Neural progenitor cell (in vitro differentiated cells): ENCODE measurements around the gene NCK2. TPM values are rescaled to one million over a fixed set of nuclear protein-coding genes. Genes with fewer than 3 reads are reported as not detected.

Experiments used
- DNase-seq: peaks from one replicate; pipeline ENCODE4 v3.0.0-alpha.2; 2016; ENCODE audit warnings: low spot score
- H2AFZ ChIP-seq: fragments of 200-600 bp; sonication (generic); replicated peaks from 2 replicates; pipeline ENCODE4 v1.6.1; 2016; ENCODE audit warnings: antibody characterized with exemption
- H3F3A ChIP-seq: fragments of 200-600 bp; sonication (generic); 2 replicates; pipeline ENCODE4 v1.6.1; 2016; ENCODE audit warnings: antibody characterized with exemption, low read depth
- H3K27ac ChIP-seq: fragments of 200-600 bp; sonication (generic); 2 replicates; pipeline ENCODE4 v1.5.1; 2016; ENCODE audit warnings: mild to moderate bottlenecking
- H3K27me3 ChIP-seq: fragments of 200-600 bp; sonication (generic); 2 replicates; pipeline ENCODE4 v1.6.1; 2016; ENCODE audit warnings: mild to moderate bottlenecking, moderate library complexity
- H3K36me3 ChIP-seq: fragments of 200-600 bp; sonication (generic); 2 replicates; pipeline ENCODE4 v1.5.1; 2016
- H3K4me1 ChIP-seq: fragments of 200-600 bp; sonication (generic); 2 replicates; pipeline ENCODE4 v1.6.1; 2016; ENCODE audit warnings: mixed run types
- H3K4me2 ChIP-seq: fragments of 200-600 bp; sonication (generic); 2 replicates; pipeline ENCODE4 v1.6.1; 2016
- H3K4me3 ChIP-seq: fragments of 200-600 bp; sonication (generic); 2 replicates; pipeline ENCODE4 v1.5.1; 2016
- H3K79me2 ChIP-seq: fragments of 200-600 bp; sonication (generic); 2 replicates; pipeline ENCODE4 v1.6.1; 2016; ENCODE audit warnings: low read depth
- H3K9ac ChIP-seq: fragments of 200-600 bp; sonication (generic); 2 replicates; pipeline ENCODE4 v1.6.1; 2016
- H3K9me3 ChIP-seq: fragments of 200-600 bp; sonication (generic); 2 replicates; pipeline ENCODE4 v1.5.1; 2016; ENCODE audit warnings: low read depth
- H4K20me1 ChIP-seq: fragments of 200-600 bp; sonication (generic); 2 replicates; pipeline ENCODE4 v1.6.1; 2016; ENCODE audit warnings: low read depth
- H3K27ac Mint-ChIP-seq: 3 replicates; pipeline ENCODE4 v1.8.0; 2021; ENCODE audit warnings: mixed read lengths
- H3K27me3 Mint-ChIP-seq: 2 replicates; pipeline ENCODE4 v1.8.0; 2022; ENCODE audit warnings: low read depth, mild to moderate bottlenecking, inconsistent platforms, moderate library complexity, mixed read lengths; ENCODE audit not compliant: insufficient read depth
- H3K36me3 Mint-ChIP-seq: 3 replicates; pipeline ENCODE4 v1.8.0; 2021; ENCODE audit warnings: mixed read lengths
- H3K4me1 Mint-ChIP-seq: 3 replicates; pipeline ENCODE4 v1.8.0; 2021; ENCODE audit warnings: mixed read lengths
- H3K4me3 Mint-ChIP-seq: 3 replicates; pipeline ENCODE4 v1.8.0; 2021; ENCODE audit warnings: mild to moderate bottlenecking, moderate library complexity, mixed read lengths
- H3K9me3 Mint-ChIP-seq: 3 replicates; pipeline ENCODE4 v1.8.0; 2020; ENCODE audit warnings: mixed read lengths
- EZH2 ChIP-seq: fragments of 200-600 bp; sonication (generic); IDR thresholded peaks from 2 replicates; pipeline ENCODE4 v1.6.1; 2017; ENCODE audit warnings: antibody characterized with exemption, mild to moderate bottlenecking, moderate library complexity
- EZH2phosphoT487 ChIP-seq: fragments of 200-600 bp; sonication (generic); IDR thresholded peaks from 2 replicates; pipeline ENCODE4 v1.6.1; 2017; ENCODE audit warnings: antibody characterized with exemption
- total RNA-seq: library from RNA; depleted of rRNA; stranded (reverse); fragments of >200 nt; gene quantifications from 2 replicates; pipeline ENCODE4 v1.2.3, GENCODE V29; 2015; ENCODE audit warnings: low replicate concordance
- TF ChIP-seq, protein P1 (sequence below): fragments of 200-600 bp; sonication (generic); IDR thresholded peaks from 2 replicates; pipeline ENCODE4 v1.5.1; 2017; ENCODE audit warnings: antibody characterized with exemption, mild to moderate bottlenecking

The NCK2 gene
- total RNA-seq, 1 donor from 2014 or later, result 26.2 TPM

DNA sequence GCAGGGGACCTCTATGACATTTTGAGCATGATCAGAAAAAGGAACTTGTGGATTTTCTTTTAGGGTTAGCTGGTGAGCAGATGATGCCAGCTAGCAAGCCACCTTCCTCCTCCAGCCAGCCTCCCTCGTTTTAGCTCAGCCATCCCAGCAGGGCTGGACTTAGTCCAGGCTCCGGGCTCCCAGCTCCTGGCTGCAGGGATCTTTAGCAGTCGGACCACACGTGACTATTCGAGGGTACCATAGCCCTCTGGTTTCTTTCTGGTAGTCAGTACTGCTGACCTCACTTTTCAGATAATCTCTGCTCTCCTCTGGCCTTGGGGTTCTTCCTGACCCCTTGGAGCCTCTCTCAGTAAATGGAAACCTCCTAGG, 31.8 kb downstream of the NCK2 start:
- H3K79me2 ChIP-seq, result peaks cover 99% of the 10 kb centered on the region
- peaks cover 100% of the 10 kb centered on the region for H4K20me1 ChIP-seq

DNA sequence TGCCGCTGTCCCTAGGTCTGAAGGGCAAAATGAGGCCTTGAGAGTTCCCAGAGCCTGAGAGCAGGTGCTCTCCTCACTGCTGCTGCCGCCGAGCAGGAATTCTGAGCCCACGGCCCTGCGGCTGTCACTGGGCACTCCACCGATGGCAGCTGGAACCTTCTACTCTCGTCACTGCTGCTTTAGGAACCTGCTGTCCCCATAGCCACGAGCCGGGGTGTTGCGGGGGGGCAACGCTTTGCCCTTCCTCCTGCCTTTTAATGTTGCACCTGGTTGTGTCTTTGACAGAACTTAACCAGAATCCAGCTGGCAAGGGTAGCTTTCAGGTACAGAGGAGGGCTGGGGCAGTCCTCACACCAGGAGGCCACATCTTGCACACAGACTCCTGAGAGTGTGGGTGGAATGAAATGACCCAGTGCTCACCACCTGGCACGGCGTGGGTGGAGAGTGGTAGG, 32.3 kb downstream of the NCK2 start:
- H3K27ac ChIP-seq, result no peak overlapping the region

More for the DNA sequence above, 31.8 kb downstream of the NCK2 start:
- Histone ChIP-seq H3K9me3 (no peaks in the 10 kb centered on the region), H3K27ac (no peak overlapping the region), H2AFZ (no peak overlapping the region), H3K4me3 (no peak overlapping the region), H3K4me1 (peaks cover 20% of the 10 kb centered on the region), H3K9ac (no peak overlapping the region), H3K27me3 (no peaks in the 10 kb centered on the region), H3F3A (peaks cover 5% of the 10 kb centered on the region), H3K4me2 (no peak overlapping the region), H3K36me3 (no peaks in the 10 kb centered on the region)
- H3K4me1 Mint-ChIP-seq, result peaks cover 64% of the 10 kb centered on the region
- DNase-seq, result no peak
- no peak overlapping the region for H3K4me3 Mint-ChIP-seq
- no peak for TF ChIP-seq EZH2
- TF ChIP-seq, protein P1, sequence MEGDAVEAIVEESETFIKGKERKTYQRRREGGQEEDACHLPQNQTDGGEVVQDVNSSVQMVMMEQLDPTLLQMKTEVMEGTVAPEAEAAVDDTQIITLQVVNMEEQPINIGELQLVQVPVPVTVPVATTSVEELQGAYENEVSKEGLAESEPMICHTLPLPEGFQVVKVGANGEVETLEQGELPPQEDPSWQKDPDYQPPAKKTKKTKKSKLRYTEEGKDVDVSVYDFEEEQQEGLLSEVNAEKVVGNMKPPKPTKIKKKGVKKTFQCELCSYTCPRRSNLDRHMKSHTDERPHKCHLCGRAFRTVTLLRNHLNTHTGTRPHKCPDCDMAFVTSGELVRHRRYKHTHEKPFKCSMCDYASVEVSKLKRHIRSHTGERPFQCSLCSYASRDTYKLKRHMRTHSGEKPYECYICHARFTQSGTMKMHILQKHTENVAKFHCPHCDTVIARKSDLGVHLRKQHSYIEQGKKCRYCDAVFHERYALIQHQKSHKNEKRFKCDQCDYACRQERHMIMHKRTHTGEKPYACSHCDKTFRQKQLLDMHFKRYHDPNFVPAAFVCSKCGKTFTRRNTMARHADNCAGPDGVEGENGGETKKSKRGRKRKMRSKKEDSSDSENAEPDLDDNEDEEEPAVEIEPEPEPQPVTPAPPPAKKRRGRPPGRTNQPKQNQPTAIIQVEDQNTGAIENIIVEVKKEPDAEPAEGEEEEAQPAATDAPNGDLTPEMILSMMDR, result no peak
- no peak for TF ChIP-seq EZH2phosphoT487
- no peak overlapping the region for H3K27ac Mint-ChIP-seq
- peaks cover 10% of the 10 kb centered on the region for H3K36me3 Mint-ChIP-seq
- no peaks in the 10 kb centered on the region for H3K9me3 Mint-ChIP-seq
- peaks cover 4% of the 10 kb centered on the region for H3K27me3 Mint-ChIP-seq

GRCh38 chr2:105777506-105778055, 32.9 kb downstream of the NCK2 start:
- Histone ChIP-seq H3K27ac (no peak overlapping the region), H3K27me3 (no peaks in the 10 kb centered on the region), H3K4me2 (no peak overlapping the region), H3K9me3 (no peaks in the 10 kb centered on the region), H3K36me3 (no peaks in the 10 kb centered on the region), H4K20me1 (peaks cover 100% of the 10 kb centered on the region), H3K4me1 (peaks cover 10% of the 10 kb centered on the region), H2AFZ (no peak overlapping the region), H3K9ac (no peak overlapping the region), H3K79me2 (peaks cover 99% of the 10 kb centered on the region), H3F3A (no peaks in the 10 kb centered on the region), H3K4me3 (no peak overlapping the region)
- Mint-ChIP-seq H3K36me3 (peaks cover 19% of the 10 kb centered on the region), H3K4me1 (peaks cover 64% of the 10 kb centered on the region), H3K27ac (no peak overlapping the region), H3K27me3 (peaks cover 4% of the 10 kb centered on the region), H3K9me3 (no peaks in the 10 kb centered on the region), H3K4me3 (no peak overlapping the region)
- no peak for DNase-seq
- TF ChIP-seq EZH2 (no peak), EZH2phosphoT487 (no peak)
- TF ChIP-seq, protein P1, result no peak

More for the DNA sequence above, 32.3 kb downstream of the NCK2 start:
- peaks cover 4% of the 10 kb centered on the region for H3K27me3 Mint-ChIP-seq
- Histone ChIP-seq H3F3A (no peaks in the 10 kb centered on the region), H3K27me3 (no peaks in the 10 kb centered on the region), H3K9me3 (no peaks in the 10 kb centered on the region), H3K4me1 (peaks cover 15% of the 10 kb centered on the region), H3K9ac (no peak overlapping the region), H3K79me2 (peaks cover 99% of the 10 kb centered on the region), H4K20me1 (peaks cover 100% of the 10 kb centered on the region), H3K36me3 (no peaks in the 10 kb centered on the region), H3K4me2 (no peak overlapping the region), H2AFZ (no peak overlapping the region), H3K4me3 (no peak overlapping the region)
- peaks cover 14% of the 10 kb centered on the region for H3K36me3 Mint-ChIP-seq
- peaks cover 64% of the 10 kb centered on the region for H3K4me1 Mint-ChIP-seq
- no peak overlapping the region for H3K4me3 Mint-ChIP-seq
- no peak for TF ChIP-seq EZH2
- TF ChIP-seq, protein P1, result no peak
- TF ChIP-seq EZH2phosphoT487, result no peak
- no peaks in the 10 kb centered on the region for H3K9me3 Mint-ChIP-seq
- DNase-seq, result no peak
- no peak overlapping the region for H3K27ac Mint-ChIP-seq
